ENCODE data around the gene ACP5.

Gene ACP5

GRCh38 chr19:11554160-11554559 is 23.3 kb downstream of the ACP5 start:
- no peak for TF ChIP-seq CTCF (IDR thresholded peaks at IDR 0.05)

GRCh38 chr19:11552666-11553372 is 24.6 kb downstream of the ACP5 start:
- no peak for TF ChIP-seq CTCF (IDR thresholded peaks at IDR 0.05)

GRCh38 chr19:11551603-11552235 is 25.7 kb downstream of the ACP5 start:
- TF ChIP-seq CTCF (IDR thresholded peaks at IDR 0.05) = peak; percentile 26; the same call in 1 of the 2 replicates

- no peak for TF ChIP-seq CTCF (IDR thresholded peaks at IDR 0.05)
Observed at GRCh38 chr19:11550265-11550664, 27.2 kb downstream of the ACP5 start.

GRCh38 chr19:11549386-11549953 is 28.0 kb downstream of the ACP5 start:
- TF ChIP-seq CTCF (IDR thresholded peaks at IDR 0.05) = no peak

- TF ChIP-seq CTCF (IDR thresholded peaks at IDR 0.05) = no peak
Observed at GRCh38 chr19:11547929-11548700, 29.3 kb downstream of the ACP5 start.

- TF ChIP-seq CTCF (IDR thresholded peaks at IDR 0.05) = no peak
Observed at GRCh38 chr19:11541238-11541637, 36.2 kb downstream of the ACP5 start.
